Measurements from ENCODE around the gene SORBS1.

- TF ChIP-seq CTCF (IDR thresholded peaks at IDR 0.05; ENCODE audit: insufficient read depth, low read length) (no peak), POLR2AphosphoS5 (IDR thresholded peaks at IDR 0.05; ENCODE audit: low read depth) (no peak), GABPA (IDR thresholded peaks at IDR 0.05; ENCODE audit: low read depth) (no peak), SPI1 (IDR thresholded peaks at IDR 0.05; ENCODE audit: borderline replicate concordance, low read depth) (no peak), REST (IDR thresholded peaks at IDR 0.05; ENCODE audit: insufficient replicate concordance, low read depth) (no peak)
Observed at GRCh38 chr10:95531058-95531809, 29.9 kb downstream of the SORBS1 start.
